ENCODE measurements around the gene FBXL16. TPM values are rescaled to one million over a fixed set of nuclear protein-coding genes. Genes with fewer than 3 reads are reported as not detected.
A peak's percentile ranks its signal among the peaks of the same experiment; 100 is the strongest.

FBXL16 gene
- total and polyA plus RNA-seq, 2 of the 13 experiments (the other 11 are each of a cell fraction or from before 2014, with no cell fraction given) = 0.22 to 2.0 TPM

- TF ChIP-seq HMGXB4 (CRISPR knock-in tag; IDR thresholded peaks at IDR 0.05; ENCODE audit: borderline replicate concordance in 1 of 2, low read depth in 1 of 2) = peak; percentile 42 to 79; a peak in 2 of 4 replicates
- peak; percentile 76 for TF ChIP-seq TMF1 (CRISPR knock-in tag; IDR thresholded peaks at IDR 0.05; ENCODE audit: low read depth)
- TF ChIP-seq PRPF4 (IDR thresholded peaks at IDR 0.05; ENCODE audit: low read depth, low read length, poor library complexity, severe bottlenecking) = no peak
- peak; percentile 54; the same call in 1 of the 2 replicates for TF ChIP-seq HNF4G (IDR thresholded peaks at IDR 0.05; ENCODE audit: borderline replicate concordance, low read depth, low read length)
- TF ChIP-seq HNF4G (CRISPR knock-in tag; IDR thresholded peaks at IDR 0.05; ENCODE audit: borderline replicate concordance, low read depth) = no peak
- TF ChIP-seq ZMYM4 (CRISPR knock-in tag; IDR thresholded peaks at IDR 0.05) = 0 out of 2 replicates have a peak, but pooled peaks have one; percentile 39
- no peak for TF ChIP-seq ZNF720 (CRISPR knock-in tag; IDR thresholded peaks at IDR 0.05)
- peak; percentile 97 for TF ChIP-seq HIC2 (CRISPR knock-in tag; IDR thresholded peaks at IDR 0.05; ENCODE audit: low read depth)
- TF ChIP-seq YY1 (IDR thresholded peaks at IDR 0.05; ENCODE audit: insufficient read depth, insufficient replicate concordance, low read depth, low read length) = peak; percentile 83
- no peak for TF ChIP-seq CENPT (CRISPR knock-in tag; IDR thresholded peaks at IDR 0.05; ENCODE audit: low read depth)
- peak; percentile 81 for TF ChIP-seq ZNF644 (CRISPR knock-in tag; IDR thresholded peaks at IDR 0.05; ENCODE audit: low read depth)
- no peak for TF ChIP-seq HINFP (CRISPR knock-in tag; IDR thresholded peaks at IDR 0.05; ENCODE audit: low read depth)
- peak; percentile 61 for TF ChIP-seq GABPB1 (CRISPR knock-in tag; IDR thresholded peaks at IDR 0.05)
- no peak for TF ChIP-seq SPEN (CRISPR knock-in tag; IDR thresholded peaks at IDR 0.05; ENCODE audit: low read depth)
- TF ChIP-seq ZNF605 (CRISPR knock-in tag; IDR thresholded peaks at IDR 0.05) = no peak; the same call in 1 of the 2 replicates
- no peak for TF ChIP-seq STAT6 (CRISPR knock-in tag; IDR thresholded peaks at IDR 0.05; ENCODE audit: borderline replicate concordance)
- TF ChIP-seq ATF2 (CRISPR knock-in tag; IDR thresholded peaks at IDR 0.05) = peak; percentile 55; the same call in 1 of the 2 replicates
- TF ChIP-seq FOXA1 (IDR thresholded peaks at IDR 0.05) = no peak
- peak; percentile 31; the same call in 1 of the 2 replicates for TF ChIP-seq FOXA1 (CRISPR knock-in tag; IDR thresholded peaks at IDR 0.05)
- no peak for TF ChIP-seq BRD4 (CRISPR knock-in tag; IDR thresholded peaks at IDR 0.05)
Observed at GRCh38 chr16:648071-648780, 57.4 kb downstream of the FBXL16 start (continued).
